Measurements from ENCODE around the gene PRKN.

PRKN gene

GRCh38 chr6:161349886-161350285 is 1377.7 kb downstream of the PRKN start:
- no peak overlapping the region for H3K27ac ChIP-seq
- no peak for TF ChIP-seq ZFX (IDR thresholded peaks at IDR 0.05; ENCODE audit: borderline replicate concordance)
- no peak for TF ChIP-seq CTCF (IDR thresholded peaks at IDR 0.05)

- TF ChIP-seq CTCF (IDR thresholded peaks at IDR 0.05) (no peak), ZFX (IDR thresholded peaks at IDR 0.05; ENCODE audit: borderline replicate concordance) (no peak)
- H3K27ac ChIP-seq, result no peak overlapping the region
Observed at GRCh38 chr6:161348628-161348994, 1379.0 kb downstream of the PRKN start.

GRCh38 chr6:161347988-161348627 is 1379.5 kb downstream of the PRKN start:
- TF ChIP-seq CTCF (IDR thresholded peaks at IDR 0.05) (no peak), ZFX (IDR thresholded peaks at IDR 0.05; ENCODE audit: borderline replicate concordance) (no peak)
- no peak overlapping the region for H3K27ac ChIP-seq

GRCh38 chr6:161347125-161347524 is 1380.4 kb downstream of the PRKN start:
- no peak overlapping the region for H3K27ac ChIP-seq
- TF ChIP-seq ZFX (IDR thresholded peaks at IDR 0.05; ENCODE audit: borderline replicate concordance) (no peak), CTCF (IDR thresholded peaks at IDR 0.05) (no peak)

GRCh38 chr6:161346717-161347116 is 1380.8 kb downstream of the PRKN start:
- H3K27ac ChIP-seq, result no peak overlapping the region
- TF ChIP-seq CTCF (IDR thresholded peaks at IDR 0.05) (no peak), ZFX (IDR thresholded peaks at IDR 0.05; ENCODE audit: borderline replicate concordance) (no peak)

GRCh38 chr6:161344626-161345025 is 1382.9 kb downstream of the PRKN start:
- TF ChIP-seq CTCF (IDR thresholded peaks at IDR 0.05) (no peak), ZFX (IDR thresholded peaks at IDR 0.05; ENCODE audit: borderline replicate concordance) (no peak)
- H3K27ac ChIP-seq, result no peak overlapping the region

GRCh38 chr6:161342039-161342438 is 1385.5 kb downstream of the PRKN start:
- no peak overlapping the region for H3K27ac ChIP-seq
- TF ChIP-seq ZFX (IDR thresholded peaks at IDR 0.05; ENCODE audit: borderline replicate concordance) (no peak), CTCF (IDR thresholded peaks at IDR 0.05) (no peak)

Data from 22Rv1 (cell line).